DND-41 (cell line): ENCODE measurements around the gene ARHGAP15.

Source experiments
- ATAC-seq: fragments of 200-7000 bp; cut with Tn5 transposase; 3 replicates; pipeline ENCODE4 v1.9.1; 2021; ENCODE audit warnings: low read depth; ENCODE audit not compliant: insufficient read depth
- DNase-seq: peaks from one replicate; pipeline ENCODE4 v3.0.0-alpha.2; 2020
- H2AFZ ChIP-seq: 2 replicates; pipeline ENCODE4 v1.6.0; 2012; ENCODE audit warnings: low read depth, low read length
- H3K27ac ChIP-seq: 2 replicates; pipeline ENCODE4 v1.5.1; 2012; ENCODE audit warnings: low read length, inconsistent platforms
- H3K27me3 ChIP-seq: fragments of 200-600 bp; sonication (generic); 2 replicates; pipeline ENCODE4 v1.6.0; 2012; ENCODE audit warnings: low read length, mild to moderate bottlenecking, inconsistent platforms; ENCODE audit not compliant: insufficient read depth, poor library complexity
- H3K36me3 ChIP-seq: 2 replicates; pipeline ENCODE4 v1.5.1; 2012; ENCODE audit warnings: low read length, inconsistent platforms; ENCODE audit not compliant: insufficient read depth
- H3K4me1 ChIP-seq: 2 replicates; pipeline ENCODE4 v1.5.1; 2012; ENCODE audit warnings: mild to moderate bottlenecking, low read length; ENCODE audit not compliant: insufficient read depth
- H3K4me2 ChIP-seq: 2 replicates; pipeline ENCODE4 v1.6.0; 2012; ENCODE audit warnings: mild to moderate bottlenecking, moderate library complexity, low read length, inconsistent platforms; ENCODE audit not compliant: insufficient read depth
- H3K4me3 ChIP-seq, 2 experiments: fragments of 200-600 bp in 1 of 2; shearing (Covaris generic) in 1 of 2; 2 replicates each; pipeline ENCODE4 v1.5.1; 2012 to 2016; ENCODE audit warnings: inconsistent platforms in 2 of 2, low read length in 2 of 2, mild to moderate bottlenecking in 2 of 2, low read depth in 1 of 2, moderate library complexity in 1 of 2
- H3K79me2 ChIP-seq: 2 replicates; pipeline ENCODE4 v1.6.0; 2012; ENCODE audit warnings: low read length, inconsistent platforms; ENCODE audit not compliant: insufficient read depth
- H3K9ac ChIP-seq: 2 replicates; pipeline ENCODE4 v1.6.0; 2012; ENCODE audit warnings: low read depth, mild to moderate bottlenecking, inconsistent platforms, low read length, moderate library complexity
- H3K9me3 ChIP-seq: 2 replicates; pipeline ENCODE4 v1.5.1; 2012; ENCODE audit warnings: low read length, moderate library complexity, mild to moderate bottlenecking, inconsistent platforms; ENCODE audit not compliant: insufficient read depth, severe bottlenecking
- H4K20me1 ChIP-seq: 2 replicates; pipeline ENCODE4 v1.6.0; 2012; ENCODE audit warnings: low read length; ENCODE audit not compliant: insufficient read depth
- CTCF ChIP-seq: IDR thresholded peaks from 2 replicates; pipeline ENCODE4 v1.5.1; 2012; ENCODE audit warnings: borderline replicate concordance, low read length, moderate library complexity, mild to moderate bottlenecking; ENCODE audit not compliant: poor library complexity, severe bottlenecking; ENCODE audit errors: extremely low read depth
- EZH2 ChIP-seq: IDR thresholded peaks from 3 replicates; pipeline ENCODE4 v1.6.1; 2012; ENCODE audit warnings: borderline replicate concordance, low read depth, mild to moderate bottlenecking, moderate library complexity, low read length, inconsistent platforms; ENCODE audit not compliant: severe bottlenecking

The ARHGAP15 gene

GRCh38 chr2:143420313-143420712 lies 291.1 kb downstream of the ARHGAP15 start:
- Histone ChIP-seq H3K4me2 (no peak overlapping the region), H3K4me1 (no peaks in the 10 kb centered on the region), H3K79me2 (peaks cover 15% of the 10 kb centered on the region), H2AFZ (no peak overlapping the region), H3K27me3 (no peaks in the 10 kb centered on the region), H3K4me3 (no peak overlapping the region), H3K9me3 (no peaks in the 10 kb centered on the region), H3K27ac (no peak overlapping the region), H4K20me1 (peaks cover 17% of the 10 kb centered on the region; the same call in 1 of the 2 replicates), H3K9ac (no peak overlapping the region), H3K36me3 (peaks cover 6% of the 10 kb centered on the region; the same call in 1 of the 2 replicates)
- DNase-seq = no peak
- TF ChIP-seq CTCF (no peak), EZH2 (no peak)
- no peak for ATAC-seq

- no peak overlapping the region for H2AFZ ChIP-seq
- no peak for DNase-seq
- H3K4me2 ChIP-seq = no peak overlapping the region
- no peak overlapping the region for H3K4me3 ChIP-seq
- H3K9ac ChIP-seq = no peak overlapping the region
- peaks cover 20% of the 10 kb centered on the region for H3K79me2 ChIP-seq
- H3K27me3 ChIP-seq = no peaks in the 10 kb centered on the region
- TF ChIP-seq EZH2 (no peak), CTCF (no peak)
- H4K20me1 ChIP-seq = peaks cover 10% of the 10 kb centered on the region; the same call in 1 of the 2 replicates
- H3K9me3 ChIP-seq = no peaks in the 10 kb centered on the region
- H3K36me3 ChIP-seq = peaks cover 8% of the 10 kb centered on the region
- no peaks in the 10 kb centered on the region for H3K4me1 ChIP-seq
- no peak for ATAC-seq
- H3K27ac ChIP-seq = no peak overlapping the region
Measured at GRCh38 chr2:143422681-143423080, 293.5 kb downstream of the ARHGAP15 start.

DNA sequence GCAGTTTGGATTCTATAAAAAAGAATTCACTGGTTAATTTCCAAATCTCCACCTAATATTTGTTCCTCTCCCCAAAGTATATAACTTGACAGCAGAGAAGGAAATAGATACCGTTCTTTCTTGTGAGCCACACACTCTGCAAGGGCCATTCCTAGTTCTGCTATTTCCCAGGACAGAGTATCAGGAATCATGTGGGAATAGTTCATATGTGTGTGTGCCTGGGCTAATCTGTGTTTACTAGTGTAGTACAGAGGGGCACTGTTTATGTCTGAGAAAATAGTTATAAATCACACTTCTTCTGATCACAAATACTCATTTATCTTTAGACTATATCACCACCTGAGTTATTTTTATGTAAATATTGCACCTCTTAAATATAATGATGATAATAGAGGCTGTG lies 296.7 kb downstream of the ARHGAP15 start:
- TF ChIP-seq EZH2 (no peak), CTCF (no peak)
- no peaks in the 10 kb centered on the region for H3K27me3 ChIP-seq
- no peak overlapping the region for H3K9ac ChIP-seq
- no peaks in the 10 kb centered on the region for H3K9me3 ChIP-seq
- no peak for ATAC-seq
- no peak for DNase-seq
- H3K4me3 ChIP-seq = no peak overlapping the region
- peaks cover 8% of the 10 kb centered on the region for H3K36me3 ChIP-seq
- no peaks in the 10 kb centered on the region for H3K4me1 ChIP-seq
- no peak overlapping the region for H3K4me2 ChIP-seq
- peaks cover 14% of the 10 kb centered on the region for H3K79me2 ChIP-seq
- H2AFZ ChIP-seq = no peak overlapping the region
- H3K27ac ChIP-seq = no peak overlapping the region
- peaks cover 3% of the 10 kb centered on the region; the same call in 1 of the 2 replicates for H4K20me1 ChIP-seq

GRCh38 chr2:143426296-143426695 lies 297.1 kb downstream of the ARHGAP15 start:
- Histone ChIP-seq H4K20me1 (peaks cover 3% of the 10 kb centered on the region; the same call in 1 of the 2 replicates), H3K27me3 (no peaks in the 10 kb centered on the region), H3K4me1 (no peaks in the 10 kb centered on the region), H3K36me3 (peaks cover 8% of the 10 kb centered on the region), H3K9ac (no peak overlapping the region), H3K27ac (no peak overlapping the region), H3K4me3 (no peak overlapping the region), H3K79me2 (peaks cover 14% of the 10 kb centered on the region), H2AFZ (no peak overlapping the region), H3K4me2 (no peak overlapping the region), H3K9me3 (no peaks in the 10 kb centered on the region)
- ATAC-seq = no peak
- TF ChIP-seq EZH2 = no peak
- TF ChIP-seq CTCF = no peak
- no peak for DNase-seq
